ENCODE measurements around the gene CTNNA3.
A peak's percentile ranks its signal among the peaks of the same experiment; 100 is the strongest.

CTNNA3 gene

DNA sequence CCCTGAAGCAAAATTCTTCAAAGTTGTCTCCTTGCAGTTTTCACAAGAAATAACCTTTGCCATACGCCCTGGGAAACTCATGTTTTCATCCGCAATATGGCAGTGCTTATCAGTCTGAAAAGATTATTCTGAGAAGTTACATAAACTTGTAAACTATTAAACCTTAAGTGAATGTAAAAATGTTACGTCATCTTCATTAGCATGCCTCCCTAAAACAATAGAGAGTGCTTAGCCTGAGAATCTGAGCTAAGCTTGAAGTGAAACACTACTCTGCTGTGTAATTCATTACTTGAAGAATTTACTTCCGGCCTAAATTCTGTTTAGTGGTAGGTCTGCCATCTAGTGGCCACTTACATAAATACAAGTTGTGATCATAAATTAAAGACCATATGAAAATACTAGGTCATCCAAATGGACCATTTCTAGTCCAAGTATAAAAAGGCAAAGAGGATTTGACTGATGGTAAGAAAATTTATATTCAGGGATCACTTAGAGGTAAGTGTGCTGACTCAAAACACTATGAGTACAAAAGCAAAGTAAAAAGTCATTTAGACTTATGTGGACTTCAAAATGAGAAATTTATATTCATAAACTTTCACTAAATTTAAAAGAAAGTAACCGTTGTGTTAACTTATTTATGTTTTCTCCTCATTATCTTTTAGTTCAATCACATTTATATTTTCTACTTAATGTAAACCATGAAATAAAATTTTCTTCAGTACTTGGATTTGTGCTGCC, 1515.2 kb downstream of the CTNNA3 start:
- DNase-seq (ENCODE audit: low spot score) (peak; percentile 50), FAIRE-seq (peak; percentile 85)

DNA sequence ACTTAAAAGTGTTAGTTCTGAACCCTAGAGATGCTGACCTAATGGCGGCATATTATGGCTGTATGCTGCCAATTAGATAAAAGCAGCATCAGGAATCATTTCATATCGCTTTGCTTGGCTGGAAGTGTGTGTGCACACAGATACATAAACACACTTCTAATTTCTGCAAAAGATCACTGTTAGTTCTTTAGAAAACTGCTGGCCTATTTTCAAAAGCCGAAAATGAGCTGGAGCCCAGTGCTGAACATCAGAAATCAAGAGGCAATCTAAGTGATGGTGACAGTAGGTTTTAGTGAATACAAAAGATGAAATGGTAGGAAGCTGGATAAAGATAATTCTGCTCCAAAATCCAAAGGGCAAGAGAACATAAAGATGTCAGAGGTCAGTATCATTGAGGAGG, 1516.0 kb downstream of the CTNNA3 start:
- no peak for FAIRE-seq

DNA sequence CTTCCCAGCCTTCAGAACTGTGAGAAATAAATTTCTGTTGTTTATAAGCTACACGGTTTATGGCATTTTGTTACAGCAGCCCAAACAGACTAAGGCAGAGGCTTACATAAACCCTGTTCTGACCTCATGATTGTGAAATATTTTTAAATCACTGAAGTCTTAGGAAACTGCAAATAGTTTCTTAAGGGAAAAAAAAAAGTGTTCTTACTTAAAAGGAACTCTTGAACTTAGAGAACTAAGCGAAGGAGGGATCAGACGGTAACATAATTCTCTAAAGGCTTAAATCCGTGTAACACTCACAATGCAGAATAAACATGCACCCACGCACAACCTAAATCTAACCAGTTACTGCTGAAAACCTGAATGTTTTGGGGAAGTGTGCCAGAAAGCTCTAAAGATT, 1519.2 kb downstream of the CTNNA3 start:
- no peak for DNase-seq (ENCODE audit: low spot score)
- FAIRE-seq = no peak

More for the DNA sequence above, 1516.0 kb downstream of the CTNNA3 start:
- DNase-seq (ENCODE audit: low spot score) = no peak

DNA sequence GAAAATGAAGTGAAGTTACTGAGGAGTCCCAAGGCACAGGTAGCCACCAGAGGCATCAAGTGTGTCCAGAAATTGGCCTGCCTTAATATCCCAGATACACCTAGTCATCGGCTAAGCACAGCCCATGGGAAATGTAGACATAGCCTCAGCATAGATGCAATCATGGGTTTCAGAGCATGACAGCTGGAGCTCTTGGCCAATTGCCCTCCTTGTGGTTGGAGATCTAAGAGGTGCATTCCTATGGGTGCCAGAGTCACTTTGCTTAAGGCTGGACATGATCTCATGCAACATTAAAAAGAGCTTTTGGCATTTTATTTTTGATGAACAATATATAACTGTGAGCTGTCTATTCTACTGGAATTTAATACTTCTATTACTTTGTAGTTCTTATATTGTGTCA, 1528.2 kb downstream of the CTNNA3 start:
- DNase-seq (ENCODE audit: low spot score) (peak; percentile 47), FAIRE-seq (peak; percentile 64)

DNA sequence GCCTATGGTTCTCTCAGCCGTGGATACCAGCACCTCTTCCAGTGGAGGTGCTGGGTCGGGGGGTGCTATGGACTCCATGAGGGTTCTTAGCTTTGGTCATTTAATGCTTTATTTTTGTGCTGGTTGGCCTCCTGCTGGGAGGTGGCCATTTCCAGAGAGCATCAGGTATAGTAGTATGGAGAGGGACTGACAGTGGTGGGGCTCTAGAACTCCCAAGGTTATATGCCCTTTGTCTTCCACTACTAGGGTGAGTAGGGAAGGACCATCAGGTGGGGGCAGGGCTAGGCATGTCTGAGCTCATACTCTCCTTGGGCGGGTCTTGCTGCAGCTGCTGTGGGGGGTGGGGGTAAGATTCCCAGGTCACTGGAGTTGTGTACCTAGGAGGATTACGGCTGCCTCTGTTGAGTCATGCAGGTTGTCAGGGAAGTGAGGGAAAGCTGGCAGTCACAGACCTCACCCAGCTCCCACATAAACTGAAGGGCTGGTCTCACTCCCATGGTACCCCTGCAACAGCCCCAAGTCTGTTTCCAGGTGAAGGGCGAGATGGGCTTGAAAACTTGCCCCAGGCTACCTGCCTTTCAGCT, 1533.3 kb downstream of the CTNNA3 start:
- no peak for DNase-seq (ENCODE audit: low spot score)
- FAIRE-seq = no peak

DNA sequence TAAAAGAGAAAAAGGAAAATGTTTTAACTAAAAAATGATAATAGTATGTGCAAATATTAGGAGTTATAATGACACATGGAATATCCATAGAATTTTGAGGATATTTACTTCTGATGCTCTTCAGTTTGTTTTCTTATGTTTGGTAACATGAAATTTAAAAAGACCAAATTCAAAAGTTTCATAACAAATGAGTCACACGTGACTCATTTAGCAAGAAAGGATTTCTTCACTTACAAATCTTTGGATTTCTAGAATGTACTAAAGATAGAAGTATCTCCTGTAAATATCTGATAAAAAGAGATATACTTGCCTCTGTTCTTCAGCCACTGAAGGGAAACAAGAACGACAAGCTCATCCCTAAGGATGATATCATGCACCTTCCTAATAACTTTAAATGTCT, 1544.6 kb downstream of the CTNNA3 start:
- FAIRE-seq = no peak

DNA sequence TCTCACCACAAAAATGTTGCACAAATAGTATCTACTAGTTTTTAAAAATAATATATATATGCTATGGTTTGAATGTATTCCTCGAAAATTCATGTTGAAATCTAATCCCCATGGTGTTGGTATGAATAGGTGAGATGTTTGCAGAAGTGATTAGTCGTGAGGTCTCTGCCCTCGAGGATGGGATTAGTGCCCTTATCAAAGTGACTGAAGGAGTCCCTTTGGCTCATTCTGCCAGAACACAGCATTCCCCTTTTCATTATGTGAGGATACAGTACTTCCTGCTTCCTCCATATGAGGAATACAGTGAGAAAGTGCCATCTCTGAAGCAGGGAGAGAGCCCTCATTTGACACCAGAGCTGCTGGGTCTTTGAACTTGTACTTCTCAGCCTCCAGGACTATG, 1547.7 kb downstream of the CTNNA3 start:
- FAIRE-seq (no peak), DNase-seq (ENCODE audit: low spot score) (no peak)

More for the DNA sequence above, 1544.6 kb downstream of the CTNNA3 start:
- DNase-seq (ENCODE audit: low spot score) = no peak

DNA sequence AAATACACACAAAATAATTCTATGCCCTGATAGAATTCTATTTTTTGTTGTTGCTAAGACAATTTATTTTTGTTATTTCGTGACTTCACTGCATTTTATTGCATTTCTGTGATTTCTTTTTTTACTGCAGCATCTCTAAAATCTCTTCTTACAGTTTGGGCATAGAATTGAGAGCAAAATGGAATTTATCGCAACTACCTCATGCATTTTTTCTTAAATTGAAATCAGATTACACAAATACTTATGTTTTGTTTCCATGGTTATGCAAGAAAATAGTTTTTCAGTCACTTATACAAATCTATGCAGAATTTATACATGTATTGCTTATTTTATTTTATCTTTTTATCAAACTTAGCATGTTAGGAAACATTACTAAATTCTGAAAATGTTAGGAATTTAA, 1552.0 kb downstream of the CTNNA3 start:
- DNase-seq (ENCODE audit: low spot score) = no peak
- FAIRE-seq = no peak

DNA sequence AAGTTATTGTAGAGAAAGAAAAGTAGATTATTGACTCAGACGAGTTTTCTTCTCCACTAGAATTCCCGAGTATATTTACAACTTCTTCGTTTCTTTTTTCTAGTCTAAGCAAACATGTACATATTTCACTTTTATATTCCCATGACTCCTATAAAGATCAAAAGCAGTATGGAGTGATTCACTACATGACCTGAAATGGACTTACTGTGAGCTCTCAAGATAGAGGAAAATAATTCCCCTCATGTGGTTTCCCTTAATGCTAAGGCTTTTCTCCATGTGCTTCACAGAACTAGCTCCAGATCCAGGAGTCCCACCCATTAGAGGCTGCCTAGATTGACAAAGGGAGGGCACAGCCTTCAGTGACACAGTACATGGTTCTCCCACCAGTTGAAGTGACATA, 1593.2 kb downstream of the CTNNA3 start:
- FAIRE-seq = no peak
- no peak for DNase-seq (ENCODE audit: low spot score)

DNA sequence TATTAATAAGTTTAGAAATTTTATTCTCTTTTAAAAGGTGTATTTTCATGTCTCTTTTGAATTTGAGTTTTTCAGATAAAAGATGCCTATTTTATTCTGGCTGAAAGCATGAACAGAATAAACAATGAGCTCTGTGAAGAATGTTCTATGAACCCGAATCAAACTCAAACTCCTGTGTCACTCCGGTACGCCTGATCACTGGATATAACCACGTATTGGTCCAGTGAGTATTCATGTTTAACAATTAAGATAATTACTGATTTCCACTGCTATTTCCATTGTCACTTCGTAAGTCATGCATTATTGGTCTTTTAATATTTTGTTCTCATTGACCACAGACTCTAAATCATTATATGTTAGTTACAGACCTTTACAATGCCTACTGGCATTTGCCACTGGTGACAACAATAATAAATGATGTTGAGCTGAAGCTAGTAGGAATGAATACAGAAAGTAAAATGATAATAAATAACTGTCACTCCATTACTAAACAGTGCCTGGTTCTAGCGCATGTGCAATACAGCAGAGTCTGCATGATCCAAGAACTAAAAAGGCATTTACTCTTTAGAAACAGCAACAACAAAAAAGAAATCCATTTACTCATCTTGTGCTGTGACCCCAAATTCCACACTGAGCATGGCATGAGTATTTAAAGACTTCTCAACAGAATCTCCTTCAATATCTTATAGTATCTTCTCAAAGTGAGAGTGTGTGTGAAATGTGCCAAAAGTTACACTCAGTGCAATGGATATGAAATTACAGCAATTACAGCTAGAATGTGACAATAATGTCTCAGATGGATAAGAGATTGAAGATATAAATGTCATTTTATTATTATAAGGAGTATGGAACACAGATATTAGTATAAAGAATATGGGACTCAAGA, 1597.2 kb downstream of the CTNNA3 start:
- FAIRE-seq = no peak
- DNase-seq (ENCODE audit: low spot score) = no peak

DNA sequence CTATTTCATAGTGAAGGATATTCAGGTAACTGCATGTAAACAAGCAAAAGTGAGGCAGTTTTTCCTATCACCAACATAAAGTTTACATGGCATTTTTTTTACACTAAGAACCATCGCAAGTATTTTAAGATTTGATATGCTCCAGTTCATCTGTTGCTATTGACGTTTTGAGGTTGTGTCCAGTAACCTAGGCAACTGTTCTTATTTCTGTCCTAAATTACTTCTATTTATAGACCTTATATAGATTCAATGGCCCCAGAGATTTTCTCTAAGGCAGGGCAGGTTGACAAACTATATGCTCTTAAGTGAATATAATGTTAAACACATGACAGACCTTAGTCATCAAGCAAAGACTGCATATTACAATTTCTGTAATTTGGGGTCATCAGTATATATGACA, 1600.4 kb downstream of the CTNNA3 start:
- DNase-seq (ENCODE audit: low spot score) = no peak
- FAIRE-seq = no peak

DNA sequence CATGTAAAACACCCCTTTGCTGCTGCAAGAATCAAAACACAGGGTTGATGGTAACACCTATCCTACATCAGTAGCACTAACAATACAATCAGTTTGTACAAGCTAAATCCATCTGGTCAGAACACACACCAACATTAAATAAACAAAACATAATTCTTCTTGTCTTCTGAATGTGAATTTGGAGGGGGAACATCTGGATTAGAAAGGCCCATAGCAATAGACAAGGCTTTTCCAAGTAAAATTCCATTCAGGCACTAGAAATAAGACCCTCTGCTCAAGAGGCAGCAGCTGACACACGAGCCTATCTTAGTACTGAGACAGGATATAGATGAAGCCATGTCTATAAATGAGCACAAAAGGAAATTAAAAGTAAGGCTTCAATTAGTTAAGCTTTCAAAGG, 1610.1 kb downstream of the CTNNA3 start:
- DNase-seq (ENCODE audit: low spot score) = no peak
- FAIRE-seq = no peak

DNA sequence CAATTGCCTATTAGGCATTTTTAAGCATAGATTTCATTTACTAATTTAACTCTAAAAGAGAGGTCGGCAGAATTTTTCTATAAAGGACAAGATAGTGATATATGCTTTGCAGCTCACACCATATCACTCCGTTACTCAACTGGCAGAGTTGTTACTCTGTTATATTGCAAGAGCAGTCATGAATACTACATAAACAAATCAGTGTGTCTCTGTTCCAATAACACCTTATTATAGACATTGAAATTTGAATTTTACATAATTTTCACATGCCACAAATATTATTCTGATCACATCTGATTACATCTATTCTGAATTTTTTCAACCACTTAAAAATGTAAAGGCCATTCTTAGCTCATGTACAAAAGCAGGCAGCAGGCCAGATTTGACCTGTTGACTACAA, 1624.1 kb downstream of the CTNNA3 start:
- FAIRE-seq (no peak), DNase-seq (ENCODE audit: low spot score) (no peak)

DNA sequence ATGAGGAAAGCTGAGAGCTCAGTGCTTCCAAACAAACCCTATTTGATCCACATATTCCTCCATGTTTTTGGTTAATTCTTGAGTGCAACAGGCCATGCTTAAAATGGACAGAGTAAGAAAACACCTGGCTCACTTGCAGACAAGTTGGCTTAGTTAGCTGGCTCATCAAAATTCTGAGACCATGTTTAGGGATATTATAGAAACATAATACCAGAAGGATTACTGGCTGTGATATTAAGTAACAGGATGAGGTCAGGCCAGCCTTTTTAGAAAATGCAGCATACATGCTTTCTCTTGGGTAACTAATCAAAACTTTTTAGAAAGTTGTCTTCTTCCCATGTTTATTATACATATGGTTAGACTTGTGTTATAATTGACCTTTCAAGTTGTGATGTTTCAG, 1637.4 kb downstream of the CTNNA3 start:
- DNase-seq (ENCODE audit: low spot score) (no peak), FAIRE-seq (no peak)

DNA sequence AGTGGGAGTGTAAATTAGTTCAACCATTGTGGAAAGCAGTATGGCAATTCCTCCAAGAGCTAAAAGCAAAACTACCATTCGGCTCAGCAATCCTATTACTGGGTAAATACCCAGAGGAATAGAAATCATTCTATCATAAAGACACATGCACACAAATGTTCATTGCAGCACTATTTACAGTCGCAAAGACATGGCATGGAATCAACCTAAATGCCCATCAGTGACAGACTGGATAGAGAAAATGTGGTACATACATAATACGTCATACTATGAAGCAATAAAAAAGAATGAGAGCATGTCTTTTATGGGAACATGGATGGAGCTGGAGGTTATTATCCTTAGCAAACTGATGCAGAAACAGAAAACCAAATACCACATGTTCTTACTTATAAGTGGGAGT, 1646.7 kb downstream of the CTNNA3 start:
- no peak for DNase-seq (ENCODE audit: low spot score)
- no peak for FAIRE-seq

DNA sequence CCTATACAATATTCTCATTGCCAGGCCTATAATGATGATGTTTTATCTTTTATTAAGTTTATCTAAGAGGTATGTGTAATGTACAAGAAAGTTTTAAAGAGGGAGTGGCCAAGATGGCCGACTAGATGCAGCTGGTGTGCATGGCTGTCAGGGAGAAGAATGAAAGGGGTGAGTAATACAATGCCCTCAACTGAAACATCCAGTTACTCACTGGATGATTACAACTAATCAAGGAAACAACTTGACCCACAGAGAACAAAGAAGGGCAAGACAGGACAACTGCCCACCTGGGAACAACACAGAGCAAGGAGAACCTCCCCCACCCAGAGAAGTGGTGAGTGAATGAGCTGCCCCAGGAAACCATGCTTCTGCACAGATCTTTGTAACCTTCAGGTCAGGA, 1650.1 kb downstream of the CTNNA3 start:
- DNase-seq (ENCODE audit: low spot score) (no peak), FAIRE-seq (no peak)

DNA sequence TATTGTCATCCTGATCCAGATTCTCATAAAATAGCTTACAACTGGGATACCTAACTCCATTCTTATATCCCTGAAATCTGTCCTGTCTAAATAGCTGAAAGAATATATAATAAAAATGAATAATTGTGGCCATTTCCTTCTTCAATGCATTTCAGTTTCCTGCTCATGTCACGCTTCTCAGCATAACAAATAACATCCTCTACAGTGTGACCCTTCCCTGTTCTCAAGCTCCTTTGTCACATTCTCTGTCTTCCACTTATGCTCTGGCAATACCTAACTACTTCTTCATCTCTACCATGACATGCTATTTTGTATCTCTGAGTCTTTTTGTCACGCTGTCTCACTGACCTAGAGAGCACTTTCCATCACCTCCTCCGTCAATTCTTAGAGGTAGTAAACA, 1654.2 kb downstream of the CTNNA3 start:
- FAIRE-seq (no peak), DNase-seq (ENCODE audit: low spot score) (no peak)

DNA sequence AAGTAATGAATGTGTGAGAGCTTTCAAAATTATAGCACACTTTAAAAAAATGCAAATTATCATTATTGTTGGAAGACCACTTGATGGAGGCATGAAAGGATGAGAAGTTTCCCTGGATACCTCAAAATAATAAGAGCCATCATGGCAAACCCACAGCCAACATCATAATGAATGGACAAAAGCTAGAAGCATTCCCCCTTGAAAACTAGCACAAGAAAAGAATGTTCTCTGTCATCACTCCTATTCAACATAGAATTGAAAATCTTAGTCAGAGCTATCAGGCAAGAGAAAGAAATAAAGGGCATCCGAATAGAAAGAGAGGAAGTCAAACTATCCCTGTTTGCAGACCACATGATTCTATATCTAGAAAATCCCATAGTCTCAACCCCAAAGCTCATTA, 1657.4 kb downstream of the CTNNA3 start:
- FAIRE-seq = no peak
- DNase-seq (ENCODE audit: low spot score) = no peak

DNA sequence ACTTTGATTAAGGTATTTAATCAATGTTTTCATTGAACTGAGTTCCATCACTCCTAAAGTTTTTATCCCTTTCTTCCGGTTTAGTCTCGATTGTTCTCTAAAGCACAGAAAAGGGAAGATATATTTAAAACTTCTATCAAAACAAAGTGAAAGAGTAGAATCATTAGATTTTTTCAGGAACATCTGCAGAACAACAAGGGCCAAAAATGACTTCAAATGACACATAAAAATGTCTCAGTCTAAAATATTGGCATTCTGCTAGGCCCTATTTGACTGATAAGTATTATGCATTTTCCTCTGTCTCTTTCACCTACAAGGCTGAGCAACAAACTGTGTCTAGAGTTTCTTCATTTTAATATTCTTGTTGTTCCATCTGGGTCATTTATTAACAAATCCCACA, 1669.7 kb downstream of the CTNNA3 start:
- FAIRE-seq = no peak
- no peak for DNase-seq (ENCODE audit: low spot score)

DNA sequence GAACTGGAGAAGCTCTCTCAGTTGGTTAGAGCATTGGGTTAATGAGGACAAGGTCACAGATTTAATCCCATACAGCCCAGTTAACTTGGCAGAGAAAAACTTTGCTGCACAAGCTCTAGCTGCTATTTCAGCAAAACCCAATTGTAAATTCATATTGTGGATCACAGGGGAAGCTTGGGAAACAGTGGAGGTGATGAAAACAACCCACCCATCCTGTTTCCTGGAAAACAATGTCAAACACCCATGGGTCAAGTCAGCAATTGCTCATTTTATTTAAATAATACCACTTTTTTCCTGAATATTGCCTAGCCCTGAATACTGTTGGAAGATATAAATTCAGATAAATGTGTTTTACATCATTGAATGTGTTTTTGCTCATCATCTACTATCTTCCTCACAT, 1670.8 kb downstream of the CTNNA3 start:
- DNase-seq (ENCODE audit: low spot score) (no peak), FAIRE-seq (no peak)

DNA sequence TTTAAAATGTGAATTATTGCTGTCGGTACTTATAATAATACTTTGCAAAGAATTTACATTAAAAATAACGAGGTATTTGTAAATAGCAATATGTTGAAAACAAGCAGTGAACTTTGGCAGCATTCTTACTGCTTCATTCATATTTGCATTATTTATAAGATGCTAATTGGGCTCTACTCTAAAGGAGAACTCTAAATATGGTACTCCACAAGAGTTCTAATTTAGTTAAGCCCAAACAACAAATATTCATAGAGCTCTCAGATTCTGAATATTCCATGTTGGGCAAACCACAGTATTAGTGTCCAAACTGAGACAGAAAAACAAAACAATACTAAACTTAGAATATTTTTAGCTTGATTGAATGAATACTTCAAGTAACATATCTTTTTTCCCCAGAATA, 1674.6 kb downstream of the CTNNA3 start:
- DNase-seq (ENCODE audit: low spot score) (no peak), FAIRE-seq (no peak)

DNA sequence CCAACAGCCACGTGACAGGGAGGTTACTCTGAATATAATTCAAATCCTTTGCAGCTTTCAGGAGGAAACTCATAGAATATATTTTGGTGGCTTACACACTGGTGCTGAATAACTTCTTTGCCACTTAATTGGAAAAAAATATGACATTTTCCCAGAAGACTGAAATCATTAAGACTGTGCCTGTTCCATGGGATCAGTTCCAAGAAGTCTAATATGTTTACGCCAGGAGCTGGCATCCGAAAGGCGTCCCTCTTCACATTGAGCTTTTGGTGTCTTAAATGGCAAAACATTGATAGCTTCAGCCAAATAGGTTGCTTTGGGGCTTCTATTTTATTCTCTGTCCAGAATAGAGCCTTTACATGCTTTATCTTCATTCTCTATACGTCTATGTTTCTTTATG, 1687.8 kb downstream of the CTNNA3 start:
- DNase-seq (ENCODE audit: low spot score) = no peak
- no peak for FAIRE-seq
